GM12872 (cell line): ENCODE data around the gene UCK1.

ENCODE experiments used
- TF ChIP-seq, protein P1 (sequence below): IDR thresholded peaks from 3 replicates; pipeline ENCODE4 v1.5.1; 2011; ENCODE audit warnings: low read depth, mild to moderate bottlenecking, low read length, moderate library complexity; ENCODE audit not compliant: insufficient read depth

UCK1 gene

DNA sequence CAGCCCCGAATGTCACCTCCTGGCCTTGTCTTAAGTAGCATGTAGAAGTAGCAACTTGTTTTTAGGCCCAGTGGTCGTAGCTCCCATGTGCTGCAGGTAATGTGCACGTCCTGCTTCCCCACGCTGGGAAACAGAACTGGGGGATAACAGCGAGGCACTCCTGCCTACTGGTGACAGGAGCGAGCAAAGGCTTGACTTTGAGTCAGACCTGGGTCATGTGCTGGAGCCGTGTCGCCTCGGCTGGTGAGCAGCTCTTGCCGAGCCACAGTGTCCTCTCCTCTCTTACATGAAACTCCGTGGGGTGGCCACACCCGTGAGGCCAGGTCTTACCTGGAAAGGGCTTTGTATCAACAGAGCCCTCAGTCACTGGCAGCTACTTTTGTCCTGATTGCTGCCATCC, 45.9 kb downstream of the UCK1 start:
- TF ChIP-seq, protein P1, sequence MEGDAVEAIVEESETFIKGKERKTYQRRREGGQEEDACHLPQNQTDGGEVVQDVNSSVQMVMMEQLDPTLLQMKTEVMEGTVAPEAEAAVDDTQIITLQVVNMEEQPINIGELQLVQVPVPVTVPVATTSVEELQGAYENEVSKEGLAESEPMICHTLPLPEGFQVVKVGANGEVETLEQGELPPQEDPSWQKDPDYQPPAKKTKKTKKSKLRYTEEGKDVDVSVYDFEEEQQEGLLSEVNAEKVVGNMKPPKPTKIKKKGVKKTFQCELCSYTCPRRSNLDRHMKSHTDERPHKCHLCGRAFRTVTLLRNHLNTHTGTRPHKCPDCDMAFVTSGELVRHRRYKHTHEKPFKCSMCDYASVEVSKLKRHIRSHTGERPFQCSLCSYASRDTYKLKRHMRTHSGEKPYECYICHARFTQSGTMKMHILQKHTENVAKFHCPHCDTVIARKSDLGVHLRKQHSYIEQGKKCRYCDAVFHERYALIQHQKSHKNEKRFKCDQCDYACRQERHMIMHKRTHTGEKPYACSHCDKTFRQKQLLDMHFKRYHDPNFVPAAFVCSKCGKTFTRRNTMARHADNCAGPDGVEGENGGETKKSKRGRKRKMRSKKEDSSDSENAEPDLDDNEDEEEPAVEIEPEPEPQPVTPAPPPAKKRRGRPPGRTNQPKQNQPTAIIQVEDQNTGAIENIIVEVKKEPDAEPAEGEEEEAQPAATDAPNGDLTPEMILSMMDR: no peak

DNA sequence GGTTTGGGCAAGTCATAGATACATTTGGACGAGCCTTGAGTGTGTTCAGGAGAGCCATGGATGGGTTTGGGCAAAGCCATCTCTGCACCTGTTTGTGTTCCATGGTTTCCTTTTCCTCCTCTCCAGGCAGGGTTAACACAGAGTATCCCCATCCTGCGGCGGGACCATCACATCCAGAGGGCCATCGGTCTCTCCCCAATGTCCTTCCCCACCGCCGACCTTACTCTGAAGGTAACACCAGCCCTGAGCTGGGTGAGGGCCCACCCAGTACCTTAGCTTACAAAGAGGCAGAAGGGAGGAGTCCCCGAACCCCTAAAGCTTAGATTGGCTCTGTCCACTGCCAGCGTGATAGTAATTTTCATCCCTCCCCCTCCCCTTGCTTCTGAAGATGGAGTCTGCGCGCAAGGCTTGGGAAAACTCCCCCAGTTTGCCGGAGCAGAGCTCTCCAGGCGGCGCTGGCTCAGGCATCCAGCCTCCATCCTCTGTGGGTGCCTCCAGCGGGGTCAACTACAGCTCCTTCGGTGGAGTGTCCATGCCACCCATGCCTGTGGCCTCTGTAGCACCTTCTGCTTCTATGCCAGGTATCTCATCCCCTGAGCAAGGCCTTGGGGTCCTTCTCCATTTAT, 46.4 kb downstream of the UCK1 start:
- TF ChIP-seq, protein P1: no peak

DNA sequence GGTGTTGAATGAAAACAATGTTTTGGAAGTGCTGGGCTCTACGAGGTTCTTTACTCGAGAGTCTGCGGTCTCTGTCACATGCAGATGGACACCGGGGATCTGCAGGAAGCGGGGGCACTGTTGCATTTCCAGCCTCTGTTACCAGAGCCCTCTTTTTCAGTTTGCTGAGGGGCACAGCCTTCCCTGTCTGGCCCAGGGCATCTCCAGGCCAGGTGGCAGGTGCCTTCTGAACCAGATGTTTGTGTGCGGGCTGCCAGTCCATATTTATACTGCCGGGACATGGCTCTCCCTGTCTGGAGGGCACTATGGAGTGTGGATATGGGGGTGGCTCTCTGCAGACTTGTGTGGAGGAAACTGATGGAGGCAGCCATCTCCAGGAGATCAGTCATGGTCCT, 47.0 kb downstream of the UCK1 start:
- TF ChIP-seq, protein P1: no peak

DNA sequence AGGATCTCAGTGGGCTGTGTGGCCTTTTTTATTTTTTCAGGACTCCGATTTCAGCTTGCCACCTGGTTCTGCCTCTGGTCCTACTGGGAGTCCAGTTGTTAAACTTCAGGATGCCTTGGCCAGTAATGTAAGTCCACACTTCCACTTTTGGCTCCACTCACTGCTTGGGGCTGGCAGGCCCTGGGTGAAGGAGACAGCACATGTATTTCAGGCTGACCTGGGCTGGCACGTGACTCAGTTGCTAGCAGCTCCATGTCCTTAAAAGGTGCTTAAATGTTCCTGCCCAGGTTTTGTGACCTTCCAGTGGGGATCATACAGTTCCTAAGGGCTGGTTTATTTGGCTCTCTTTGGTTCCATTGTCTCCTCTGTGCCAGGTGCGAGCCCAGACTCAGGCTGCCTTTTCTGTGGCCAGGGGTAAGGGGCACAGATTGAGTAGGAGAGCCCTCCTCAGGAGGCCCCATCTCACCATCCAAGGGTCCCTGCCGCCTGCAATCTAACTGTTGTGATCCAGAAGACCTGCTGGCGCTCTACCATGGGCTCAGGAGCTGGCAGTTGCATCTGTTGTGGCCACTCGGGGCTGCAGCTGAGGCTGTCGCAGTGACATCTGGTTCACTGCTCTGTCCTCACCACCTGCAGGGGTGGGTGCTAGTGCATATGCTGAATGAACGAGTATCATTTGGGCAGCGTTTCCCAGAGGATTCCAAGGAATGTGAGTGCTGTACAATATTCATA, 47.6 kb downstream of the UCK1 start:
- TF ChIP-seq, protein P1: no peak

DNA sequence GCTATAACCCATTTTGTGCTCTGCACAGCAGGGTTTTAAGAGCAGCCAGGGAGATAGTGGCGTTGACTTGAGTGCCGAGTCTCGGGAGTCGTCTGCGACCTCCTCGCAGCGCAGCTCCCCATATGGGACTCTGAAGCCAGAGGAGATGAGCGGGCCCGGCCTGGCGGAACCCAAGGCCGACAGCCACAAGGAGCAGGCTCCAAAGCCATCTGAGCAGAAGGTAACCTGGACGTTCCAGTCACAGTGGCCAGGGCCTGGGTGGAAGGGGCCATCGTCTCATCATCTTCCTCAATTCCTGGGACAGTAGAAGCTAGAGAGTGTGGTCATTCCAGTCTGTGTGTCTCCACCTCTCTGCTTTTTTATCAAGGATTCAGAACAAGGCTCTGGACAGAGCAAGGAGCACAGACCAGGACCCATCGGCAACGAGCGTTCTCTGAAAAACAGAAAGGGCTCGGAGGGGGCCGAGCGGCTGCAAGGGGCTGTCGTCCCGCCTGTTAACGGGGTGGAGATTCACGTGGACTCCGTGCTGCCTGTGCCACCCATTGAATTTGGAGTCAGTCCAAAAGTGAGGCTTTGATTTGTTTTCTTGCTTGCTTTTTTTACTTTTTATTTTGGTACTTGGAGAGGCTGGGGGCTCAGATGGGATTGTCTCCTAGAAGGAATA, 48.6 kb downstream of the UCK1 start:
- TF ChIP-seq, protein P1: no peak

DNA sequence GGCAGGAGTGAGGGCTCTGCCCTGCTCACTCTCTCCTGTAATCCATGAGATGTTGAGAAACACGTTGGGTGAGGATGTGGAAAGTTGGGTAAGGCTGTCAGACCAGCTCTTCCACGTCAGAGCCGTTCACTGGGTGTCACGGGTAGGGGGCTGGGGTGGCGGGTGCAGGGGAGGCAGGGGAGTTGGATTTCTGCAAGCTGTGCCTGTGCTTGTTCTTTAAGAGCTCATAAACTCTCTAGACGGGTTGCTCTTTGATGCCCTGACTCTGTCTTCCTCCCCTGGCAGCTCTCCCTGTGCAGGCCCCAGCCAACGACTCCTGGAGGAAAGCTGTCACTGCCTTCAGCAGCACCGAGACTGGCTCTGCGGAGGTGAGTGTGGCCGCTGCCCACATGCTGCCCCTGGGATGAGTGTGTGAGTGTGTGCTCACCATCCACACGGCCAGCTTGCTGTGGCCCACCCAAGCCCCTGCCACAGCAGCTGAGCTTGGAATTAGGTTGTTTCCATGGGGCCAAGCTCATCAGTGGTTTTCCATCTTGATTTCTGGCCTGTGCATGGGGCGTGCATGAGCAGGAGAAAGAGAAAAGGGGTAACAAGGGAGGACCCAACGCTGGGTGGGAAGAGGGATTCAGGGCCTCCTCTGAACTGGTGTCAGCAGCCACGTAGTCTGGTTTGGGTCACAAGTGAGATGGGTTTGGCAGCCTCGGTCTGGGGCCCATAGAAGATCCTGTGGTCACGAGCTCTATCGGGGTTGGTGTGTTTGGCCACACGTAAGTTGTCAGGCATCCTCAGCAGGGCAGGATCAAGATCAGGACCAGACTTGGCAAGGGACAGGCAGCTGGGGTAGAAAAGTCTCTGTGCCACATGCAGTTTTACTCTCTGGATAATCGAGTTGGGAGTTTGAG, 49.4 kb downstream of the UCK1 start:
- TF ChIP-seq, protein P1: no peak

DNA sequence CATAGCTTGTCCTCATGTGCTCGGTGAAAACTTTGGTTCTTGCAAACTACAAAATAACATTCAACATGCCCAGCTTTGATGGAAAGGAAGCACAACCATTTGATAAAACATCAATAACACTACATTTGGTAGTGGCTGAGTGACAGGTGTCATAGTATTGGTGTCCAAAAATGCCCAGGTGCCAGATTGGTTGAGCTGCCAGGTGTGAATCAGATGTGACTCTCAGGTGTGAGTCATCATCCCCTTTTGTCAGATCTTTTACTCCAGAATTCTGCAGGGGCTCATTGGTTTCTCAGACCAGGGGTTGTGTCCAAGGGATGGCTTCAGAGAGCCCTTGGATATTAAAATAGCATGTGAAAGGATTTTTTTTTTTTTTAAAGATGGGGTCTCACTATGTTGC, 50.8 kb downstream of the UCK1 start:
- TF ChIP-seq, protein P1: no peak
